GM18511 (cell line): ENCODE data around the gene ZNF462.
"Not testable (repeated sequence)": the region's sequence is repeated elsewhere in the genome, so short reads cannot be mapped to it uniquely, and the experiment has no call there.

ENCODE experiments used
- ATAC-seq: cut with Tn5 transposase; IDR thresholded peaks from one replicate; pipeline ENCODE4 v1.9.1; 2021; ENCODE audit warnings: mild to moderate bottlenecking, moderate library complexity; ENCODE audit not compliant: unreplicated experiment

Gene ZNF462, protein sequence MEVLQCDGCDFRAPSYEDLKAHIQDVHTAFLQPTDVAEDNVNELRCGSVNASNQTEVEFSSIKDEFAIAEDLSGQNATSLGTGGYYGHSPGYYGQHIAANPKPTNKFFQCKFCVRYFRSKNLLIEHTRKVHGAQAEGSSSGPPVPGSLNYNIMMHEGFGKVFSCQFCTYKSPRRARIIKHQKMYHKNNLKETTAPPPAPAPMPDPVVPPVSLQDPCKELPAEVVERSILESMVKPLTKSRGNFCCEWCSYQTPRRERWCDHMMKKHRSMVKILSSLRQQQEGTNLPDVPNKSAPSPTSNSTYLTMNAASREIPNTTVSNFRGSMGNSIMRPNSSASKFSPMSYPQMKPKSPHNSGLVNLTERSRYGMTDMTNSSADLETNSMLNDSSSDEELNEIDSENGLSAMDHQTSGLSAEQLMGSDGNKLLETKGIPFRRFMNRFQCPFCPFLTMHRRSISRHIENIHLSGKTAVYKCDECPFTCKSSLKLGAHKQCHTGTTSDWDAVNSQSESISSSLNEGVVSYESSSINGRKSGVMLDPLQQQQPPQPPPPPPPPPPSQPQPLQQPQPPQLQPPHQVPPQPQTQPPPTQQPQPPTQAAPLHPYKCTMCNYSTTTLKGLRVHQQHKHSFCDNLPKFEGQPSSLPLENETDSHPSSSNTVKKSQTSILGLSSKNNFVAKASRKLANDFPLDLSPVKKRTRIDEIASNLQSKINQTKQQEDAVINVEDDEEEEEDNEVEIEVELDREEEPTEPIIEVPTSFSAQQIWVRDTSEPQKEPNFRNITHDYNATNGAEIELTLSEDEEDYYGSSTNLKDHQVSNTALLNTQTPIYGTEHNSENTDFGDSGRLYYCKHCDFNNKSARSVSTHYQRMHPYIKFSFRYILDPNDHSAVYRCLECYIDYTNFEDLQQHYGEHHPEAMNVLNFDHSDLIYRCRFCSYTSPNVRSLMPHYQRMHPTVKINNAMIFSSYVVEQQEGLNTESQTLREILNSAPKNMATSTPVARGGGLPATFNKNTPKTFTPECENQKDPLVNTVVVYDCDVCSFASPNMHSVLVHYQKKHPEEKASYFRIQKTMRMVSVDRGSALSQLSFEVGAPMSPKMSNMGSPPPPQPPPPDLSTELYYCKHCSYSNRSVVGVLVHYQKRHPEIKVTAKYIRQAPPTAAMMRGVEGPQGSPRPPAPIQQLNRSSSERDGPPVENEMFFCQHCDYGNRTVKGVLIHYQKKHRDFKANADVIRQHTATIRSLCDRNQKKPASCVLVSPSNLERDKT (N-terminal part only)

DNA sequence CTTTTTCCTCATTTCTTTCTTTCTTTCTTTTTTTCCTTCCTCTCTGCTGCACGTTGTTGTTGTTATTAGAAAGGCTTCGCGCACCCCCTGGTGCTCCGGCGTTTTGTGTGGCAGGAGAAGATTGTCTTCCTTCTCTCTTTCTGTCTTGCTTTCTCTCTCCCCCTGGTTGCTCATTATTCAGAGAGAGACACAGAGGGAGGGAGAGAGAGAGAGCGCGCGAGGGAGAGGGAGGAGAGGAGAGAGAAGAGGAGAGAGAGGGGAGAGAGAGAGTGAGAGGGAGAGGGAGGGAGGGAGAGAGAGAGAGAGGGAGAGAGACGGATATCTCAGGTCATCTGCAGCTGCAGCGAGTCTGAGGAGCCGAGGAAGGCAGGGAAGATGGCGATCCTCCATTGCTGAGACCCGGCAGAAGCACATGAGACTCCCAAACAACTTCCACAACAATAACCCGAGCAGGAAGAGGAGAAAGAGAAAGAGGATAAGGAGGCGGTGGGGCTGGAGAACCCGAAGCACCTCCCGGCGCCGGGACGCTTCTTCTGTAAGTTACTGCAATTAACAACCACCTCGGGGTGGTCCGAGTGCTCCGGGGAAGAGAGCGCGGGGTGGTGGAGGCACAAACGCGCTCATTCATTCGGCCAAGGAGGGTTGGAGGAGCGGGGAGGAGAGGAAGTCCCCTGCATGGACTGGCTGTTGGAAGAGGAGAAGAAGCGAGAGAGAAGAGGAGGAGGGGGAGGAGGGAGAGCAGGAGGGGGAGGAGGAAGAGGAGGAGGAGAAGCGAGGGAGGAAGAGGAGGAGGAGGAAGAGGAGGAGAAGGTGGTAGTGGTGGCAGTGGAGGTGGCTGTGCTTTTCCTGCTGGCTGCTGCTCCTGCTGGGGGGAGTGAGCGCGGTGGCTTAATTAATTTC, at the start of gene ZNF462:
Gene ZNF462 (plus strand): TSS at position 346 of the 900 bp plus-strand sequence. CDS start 60,218 bp downstream, outside the sequence.
- ATAC-seq = no peak

DNA sequence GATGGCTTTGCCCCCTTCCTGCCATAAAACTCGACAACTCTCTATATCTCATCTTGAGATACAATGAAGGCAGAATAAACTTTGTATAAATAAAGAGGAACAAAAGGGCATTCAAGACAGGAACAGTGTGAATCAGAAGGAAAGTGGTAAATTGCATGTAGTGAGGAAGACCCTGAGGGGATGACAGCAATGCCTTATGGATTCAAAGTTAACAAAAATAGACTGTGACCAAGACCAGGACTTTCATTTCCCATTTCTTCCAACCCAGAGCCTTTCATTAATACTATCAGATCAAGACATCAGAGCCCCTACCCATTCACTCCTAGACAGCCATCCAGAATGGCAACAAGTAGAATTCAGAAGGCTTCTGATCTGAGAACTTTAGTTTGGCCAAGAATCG, 46.4 kb upstream of the ZNF462 start:
- ATAC-seq = no peak

DNA sequence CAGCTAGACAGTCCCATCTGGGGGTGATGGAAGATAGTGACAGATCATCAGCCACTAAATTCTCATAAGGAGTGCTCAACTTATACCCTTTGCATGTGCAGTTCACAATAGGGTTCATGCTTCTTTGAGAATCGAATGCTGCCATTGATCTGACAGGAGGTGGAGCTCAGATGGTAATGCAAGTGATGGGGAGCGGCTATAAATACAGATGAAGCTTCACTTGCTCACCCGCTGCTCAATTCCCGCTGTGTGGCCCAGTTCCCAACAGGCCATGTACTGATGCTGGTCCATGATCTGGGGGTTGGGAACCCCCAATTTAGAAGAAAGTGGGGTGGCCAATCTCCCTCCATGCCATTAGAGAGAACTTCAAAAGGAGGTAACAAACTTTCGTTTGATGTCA, 44.9 kb upstream of the ZNF462 start:
- ATAC-seq = no peak

DNA sequence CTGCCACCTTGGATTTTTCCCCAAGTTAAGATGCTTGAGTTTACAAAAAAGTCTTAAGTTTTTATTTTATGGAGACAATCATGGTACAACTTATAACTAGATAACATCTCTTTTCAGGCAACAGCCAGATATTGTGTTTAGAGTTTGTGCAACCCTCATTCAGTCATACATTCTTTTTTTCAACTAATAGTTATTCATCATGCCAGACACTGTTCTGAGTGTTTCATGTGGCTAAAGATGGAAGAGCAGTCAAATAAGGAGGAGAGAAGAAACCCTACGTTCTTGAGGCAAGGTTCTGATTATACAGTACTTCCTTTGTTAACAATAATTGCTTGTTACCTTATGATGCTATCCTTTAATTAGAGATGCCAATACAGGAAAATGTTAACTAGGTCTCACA, 42.1 kb upstream of the ZNF462 start:
- no peak for ATAC-seq

DNA sequence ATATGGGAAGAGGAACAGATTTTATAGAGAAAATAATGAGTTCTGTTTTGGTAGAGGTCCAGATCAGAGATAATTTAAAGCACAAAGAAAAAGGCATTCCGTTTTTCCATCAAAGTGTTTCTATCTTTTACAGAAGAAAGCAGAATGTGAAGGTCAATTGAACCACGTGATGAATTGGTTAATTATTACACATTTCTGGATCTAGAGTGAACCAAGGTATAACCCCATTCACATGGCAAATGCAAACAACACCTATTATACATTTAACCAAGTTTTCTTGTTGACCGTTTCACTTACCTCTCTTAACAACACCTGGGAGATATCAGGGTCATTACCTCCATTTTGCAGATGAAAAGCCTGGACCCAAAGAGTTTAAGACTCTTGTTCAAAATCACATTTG, 34.9 kb upstream of the ZNF462 start:
- ATAC-seq = no peak

DNA sequence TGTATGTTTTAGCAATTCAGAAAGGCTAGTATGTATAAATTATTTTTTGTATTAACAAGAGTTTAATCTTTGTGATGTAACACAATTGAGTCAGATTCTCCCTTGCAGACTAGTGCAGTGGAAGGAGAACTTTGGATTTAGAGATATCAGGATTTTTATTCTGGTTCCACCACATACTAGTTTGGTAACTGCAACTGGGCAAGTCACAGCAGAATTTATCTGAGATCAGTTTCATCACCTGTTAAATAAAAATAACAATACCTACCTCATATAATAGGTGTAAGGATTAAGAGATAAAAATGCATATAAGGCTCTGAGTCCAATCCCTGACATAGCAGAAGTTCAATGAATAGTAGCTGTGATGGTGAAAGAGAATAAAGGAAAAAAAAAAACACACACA, 34.0 kb upstream of the ZNF462 start:
- no peak for ATAC-seq

DNA sequence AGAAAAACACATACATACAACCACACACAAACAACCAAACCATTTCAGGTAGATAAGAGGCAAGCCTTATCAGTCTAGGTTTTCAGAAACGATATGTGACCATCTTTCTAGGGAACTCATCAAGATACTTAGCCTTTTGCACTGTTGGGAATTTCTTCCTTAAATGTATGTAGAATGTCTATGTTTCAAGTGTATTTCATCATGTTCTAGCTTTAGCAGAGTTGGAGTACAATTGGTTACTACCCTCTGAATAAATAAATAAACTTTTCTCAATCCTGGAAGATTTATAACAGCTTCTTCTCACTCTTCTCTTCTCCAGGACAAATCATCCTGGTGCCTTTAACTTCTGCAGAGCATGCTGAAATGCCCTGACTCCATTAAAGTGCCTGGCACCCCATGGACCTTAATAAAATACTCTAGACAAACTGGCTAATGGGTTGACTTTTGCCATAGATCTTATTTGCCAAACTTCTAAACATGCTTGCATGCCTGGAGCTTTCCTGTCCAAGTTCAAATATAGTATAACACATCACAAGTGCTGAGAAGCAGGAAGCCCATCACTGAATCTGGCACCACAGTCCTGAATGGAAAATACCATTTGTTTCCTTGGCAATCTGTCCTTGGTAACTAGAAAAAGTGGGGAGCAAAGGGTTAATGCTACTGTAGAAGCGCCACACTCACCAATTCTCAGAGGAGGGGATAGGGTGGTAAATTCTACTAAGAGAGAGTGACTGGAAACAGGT, 33.1 kb upstream of the ZNF462 start:
- no peak for ATAC-seq

DNA sequence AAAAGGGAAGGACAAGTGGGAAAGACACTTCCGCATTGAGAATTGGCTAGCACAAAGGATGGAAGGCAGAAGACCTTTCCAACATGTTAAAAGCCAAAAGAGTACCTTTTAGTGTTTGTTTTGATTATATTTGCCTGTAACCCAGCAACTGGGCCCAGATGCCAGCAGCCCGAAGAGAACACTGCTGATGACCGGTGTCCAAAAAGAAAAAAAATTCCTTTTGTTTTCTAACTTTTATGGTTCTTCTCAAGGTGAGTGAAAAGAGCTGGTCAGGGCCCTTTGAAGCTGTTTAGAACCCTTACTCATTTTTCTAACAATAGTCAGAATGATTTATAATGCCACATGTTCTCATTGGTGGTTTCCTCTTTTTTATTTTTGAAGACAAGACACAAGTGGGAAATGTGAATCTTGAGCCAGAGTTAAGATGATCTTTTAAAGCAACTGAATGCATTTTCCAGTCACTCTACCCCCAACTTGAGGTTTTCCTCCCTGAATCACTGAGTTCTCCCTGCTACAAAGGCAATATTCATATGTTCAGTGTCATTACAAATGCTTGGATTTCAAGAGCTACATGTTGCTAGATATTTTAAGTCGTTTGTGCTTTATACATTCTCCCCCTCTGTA, 32.3 kb upstream of the ZNF462 start:
- no peak for ATAC-seq

DNA sequence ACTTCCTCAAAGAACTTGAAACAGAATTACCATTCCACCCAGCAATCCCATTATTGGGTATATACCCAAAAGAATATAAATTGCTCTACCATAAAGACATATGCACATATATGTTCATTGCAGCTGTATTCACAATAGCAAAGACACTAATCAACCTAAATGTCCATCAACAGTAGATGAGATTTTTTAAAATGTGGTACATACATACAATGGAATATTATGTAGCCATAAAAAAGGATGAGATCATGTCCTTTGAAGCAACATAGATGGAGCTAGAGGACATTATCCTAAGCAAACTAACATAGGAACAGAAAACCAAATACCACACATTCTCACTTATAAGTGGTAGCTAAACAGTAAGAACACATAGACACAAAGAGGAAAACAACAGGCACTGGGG, 28.1 kb upstream of the ZNF462 start:
- no peak for ATAC-seq

DNA sequence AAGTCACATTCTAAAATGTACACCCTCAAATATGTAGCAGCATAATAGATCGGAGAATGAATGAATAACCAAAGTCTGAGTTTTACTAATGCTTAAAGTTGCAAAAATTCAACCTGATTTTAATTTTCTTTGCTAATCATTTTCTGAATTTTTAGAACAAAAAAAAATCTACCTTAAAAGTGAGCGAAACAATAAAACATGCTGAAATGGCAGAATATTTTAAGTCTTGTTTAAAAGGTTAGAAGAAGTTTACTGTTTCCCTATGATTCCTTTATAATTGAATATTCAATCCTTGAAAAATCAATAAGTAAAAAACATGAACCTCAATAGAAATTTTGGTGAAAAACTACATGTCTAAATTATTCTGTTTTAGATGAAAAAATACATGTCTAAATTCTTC, 27.1 kb upstream of the ZNF462 start:
- no peak for ATAC-seq

DNA sequence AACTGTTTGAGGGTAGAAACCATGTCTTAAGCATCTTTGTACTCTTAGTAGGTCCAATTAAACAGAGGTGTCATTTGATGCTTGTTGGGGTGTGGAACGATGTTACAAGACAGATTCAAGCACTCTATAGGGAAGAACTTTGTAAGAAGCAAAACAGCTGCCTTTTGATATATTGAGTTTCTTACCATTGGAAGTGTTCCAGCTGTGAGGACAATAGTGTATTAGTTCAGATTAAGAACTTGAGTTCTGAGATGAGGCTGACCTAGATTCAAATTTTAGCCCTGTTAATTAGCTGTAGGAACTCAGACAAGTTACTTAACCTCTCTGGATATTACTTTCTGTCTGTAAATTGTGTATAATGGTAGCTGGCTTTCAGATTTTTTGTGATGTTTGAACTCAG, 19.6 kb upstream of the ZNF462 start:
- no peak for ATAC-seq

DNA sequence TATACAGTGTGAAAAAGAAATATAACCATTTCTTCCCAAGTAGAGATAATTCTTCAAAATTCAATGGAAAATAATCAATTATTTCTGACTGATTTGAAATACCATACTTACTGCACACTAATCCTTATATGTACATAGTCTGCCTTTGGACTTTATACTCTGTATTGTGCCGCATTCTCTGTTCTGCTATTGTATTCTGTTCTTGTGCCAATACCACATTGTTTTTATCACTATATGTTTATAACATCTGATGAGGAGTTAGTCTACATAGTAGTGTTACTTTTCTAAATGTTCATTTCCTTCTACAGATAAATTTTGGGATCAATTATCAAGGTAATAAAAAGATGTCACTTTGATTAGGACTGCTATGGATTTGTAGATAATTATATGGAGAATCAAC, 16.7 kb upstream of the ZNF462 start:
- ATAC-seq = no peak

DNA sequence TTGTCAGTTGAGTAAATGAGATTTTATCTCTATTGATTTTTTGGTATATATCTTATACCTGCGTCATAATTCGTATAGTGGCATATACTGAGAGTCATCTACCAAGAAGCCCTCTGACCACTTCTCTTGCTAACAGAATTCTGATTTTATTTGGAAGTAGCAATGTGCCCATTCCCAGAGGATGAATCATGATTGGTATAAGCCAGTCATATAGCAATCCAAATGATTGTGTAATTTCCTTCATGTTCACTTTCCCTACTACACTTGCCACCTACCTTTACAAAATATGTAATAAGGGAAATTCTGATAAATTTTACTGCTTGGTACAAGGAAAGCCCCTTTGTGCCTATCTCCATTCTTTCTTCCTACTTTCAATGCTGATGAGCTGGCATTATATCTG, 16.1 kb upstream of the ZNF462 start:
- ATAC-seq = no peak

DNA sequence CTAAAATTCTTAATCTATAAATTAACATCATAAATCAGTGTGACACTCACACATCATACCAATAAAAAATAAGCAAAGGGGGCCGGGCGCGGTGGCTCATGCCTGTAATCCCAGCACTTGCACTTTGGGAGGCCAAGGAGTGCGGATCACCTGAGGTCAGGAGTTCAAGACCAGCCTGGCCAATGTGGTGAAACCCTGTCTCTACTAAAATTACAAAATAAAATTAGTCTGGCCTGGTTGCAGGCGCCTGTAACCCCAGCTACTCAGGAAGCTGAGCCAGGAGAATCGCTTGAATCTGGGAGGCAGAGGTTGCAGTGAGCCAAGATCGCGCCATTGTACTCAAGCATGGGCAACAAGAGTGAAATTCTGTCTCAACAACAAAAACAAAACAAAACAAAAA, 11.3 kb upstream of the ZNF462 start:
- ATAC-seq = not testable (repeated sequence)

DNA sequence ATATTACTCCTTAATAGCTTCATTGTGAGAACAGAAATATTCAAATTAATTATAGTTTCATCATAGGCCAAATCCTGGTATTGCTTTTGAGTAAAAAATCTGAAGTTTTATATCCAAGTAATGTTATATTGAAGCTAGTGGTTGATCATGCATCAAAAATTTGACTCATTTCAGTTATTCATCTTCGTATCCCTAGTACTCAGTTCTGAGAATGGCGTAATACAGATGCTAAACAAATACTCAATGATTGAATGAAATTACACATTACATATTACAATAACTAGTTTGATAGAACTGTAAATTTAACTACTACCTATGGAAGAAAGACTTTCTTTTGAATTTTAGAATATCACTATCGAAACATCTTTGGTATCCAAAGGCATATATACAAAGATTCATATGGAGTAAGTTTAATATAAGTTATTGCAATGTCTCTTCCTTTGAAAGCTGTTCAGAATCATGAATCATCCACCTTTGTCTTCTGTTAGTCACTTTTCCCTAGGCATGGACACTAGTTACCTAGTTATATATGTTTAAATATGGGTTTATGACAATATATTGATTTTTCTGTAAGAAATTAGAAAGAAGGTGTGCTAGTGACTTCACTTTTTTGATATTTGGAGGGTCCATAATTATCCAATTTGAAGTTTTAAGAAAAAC, 5.0 kb upstream of the ZNF462 start:
- no peak for ATAC-seq

DNA sequence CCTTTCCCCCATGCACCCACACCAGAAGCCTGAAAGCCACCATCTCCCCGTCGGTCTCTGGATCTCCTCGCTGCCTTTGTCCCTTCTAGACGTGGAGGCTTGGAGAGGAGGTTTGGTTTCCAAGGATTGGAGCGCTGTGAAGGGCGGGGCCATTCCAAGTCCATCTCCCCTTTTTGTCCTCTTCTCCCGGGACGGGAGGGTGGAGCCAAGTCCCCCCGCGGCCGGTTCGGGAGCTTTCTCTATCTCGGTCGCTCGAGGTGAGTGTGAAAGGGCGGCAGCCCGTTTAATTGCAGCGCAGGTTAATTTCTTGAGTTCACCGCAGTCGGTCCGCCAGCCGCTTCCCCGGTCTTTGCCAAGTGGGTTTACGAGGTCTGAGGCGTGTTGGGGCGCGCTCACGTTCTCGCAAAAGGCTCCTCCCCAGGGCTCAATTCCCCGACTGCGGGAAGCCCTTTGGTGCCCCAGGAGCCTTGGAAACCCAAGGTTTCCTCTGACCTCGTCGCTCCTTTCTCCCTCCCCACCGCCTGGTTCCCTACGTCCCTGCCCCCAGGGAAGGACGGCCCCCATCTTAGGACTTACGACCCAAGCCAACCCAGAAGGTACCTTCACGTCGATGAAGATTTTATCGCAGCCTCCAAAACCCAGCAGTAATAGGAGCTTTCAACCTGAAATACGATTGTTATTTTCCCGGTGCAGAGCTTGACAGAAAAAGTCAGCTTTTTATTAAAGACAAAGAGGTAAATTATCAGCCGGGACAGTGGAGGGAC, 2.8 kb upstream of the ZNF462 start:
- ATAC-seq = no peak

DNA sequence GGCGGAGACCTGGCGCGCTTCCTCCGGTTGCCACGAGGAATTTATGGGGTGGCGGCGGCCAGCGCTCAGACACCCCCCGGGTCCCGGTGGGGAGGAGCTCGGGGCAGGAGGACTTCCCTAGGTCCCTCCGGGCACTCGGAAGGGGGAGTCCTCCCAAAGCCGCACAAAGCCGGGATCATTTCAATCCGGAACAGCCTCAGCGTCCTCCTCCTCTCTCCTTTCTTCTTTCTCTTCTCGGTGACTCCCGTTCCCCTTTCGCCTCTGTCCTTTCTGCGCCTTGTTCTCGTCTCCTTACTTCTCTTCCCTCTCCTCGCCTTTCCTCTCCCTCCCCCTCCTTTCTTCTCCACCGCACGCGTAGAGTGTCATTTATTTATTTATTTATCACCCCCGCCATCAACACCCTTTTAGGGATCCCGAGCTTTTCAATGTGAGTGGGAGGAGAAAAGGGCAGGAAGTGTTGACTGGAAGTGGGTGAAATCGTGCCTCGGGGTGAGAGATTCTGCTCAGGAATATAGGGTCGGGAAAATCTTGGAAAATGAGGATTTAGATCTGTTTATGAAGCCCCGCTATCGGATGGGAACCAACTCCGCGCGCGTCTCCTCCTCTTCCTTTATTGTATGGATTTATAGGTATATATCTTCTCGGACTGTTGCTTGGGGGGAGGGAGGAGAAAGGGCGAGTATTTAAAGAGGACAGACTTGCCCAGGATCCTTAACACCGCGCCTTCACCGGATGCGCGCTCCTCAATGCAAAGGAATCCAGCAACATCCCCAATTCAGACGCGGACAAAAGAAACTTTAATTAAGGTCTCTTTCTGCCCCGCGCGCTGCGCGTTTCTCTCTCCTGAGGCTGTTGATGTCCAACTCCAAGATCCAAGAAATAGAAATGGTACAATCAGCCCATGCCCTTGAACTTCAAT, 2.0 kb upstream of the ZNF462 start:
- no peak for ATAC-seq
